Testis (tissue), 3 donors: ENCODE results near the gene SH3RF3. TPM values are rescaled to one million over a fixed set of nuclear protein-coding genes. Genes with fewer than 3 reads are reported as not detected.

Experiments used
- DNase-seq: peaks from one replicate; pipeline ENCODE4 v3.0.0-alpha.2; 2019
- H3K27ac ChIP-seq, 2 donors: fragments of 200-600 bp; sonication (generic); one replicate each; pipeline ENCODE4 v1.5.1; 2019
- H3K27me3 ChIP-seq: fragments of 200-600 bp; sonication (generic); one replicate; pipeline ENCODE4 v1.5.1; 2019
- H3K36me3 ChIP-seq: fragments of 200-600 bp; sonication (generic); one replicate; pipeline ENCODE4 v1.5.1; 2017; ENCODE audit warnings: low read depth; ENCODE audit errors: missing control alignments
- H3K4me1 ChIP-seq: fragments of 200-600 bp; sonication (generic); one replicate; pipeline ENCODE4 v1.5.1; 2019
- H3K4me3 ChIP-seq, 2 donors: fragments of 200-600 bp; sonication (generic); one replicate each; pipeline ENCODE4 v1.5.1; 2017 to 2019
- H3K9me3 ChIP-seq: fragments of 200-600 bp; sonication (generic); one replicate; pipeline ENCODE4 v1.5.1; 2017
- CTCF ChIP-seq, 3 experiments: fragments of 450-650 bp in 2 of 3; fragments of 200-600 bp in 1 of 3; sonication (generic) in 1 of 3; IDR thresholded peaks; one replicate each; pipeline ENCODE4 v1.5.1; 2016 to 2019; ENCODE audit warnings: antibody characterized with exemption in 3 of 3, mild to moderate bottlenecking in 2 of 3, moderate library complexity in 1 of 3
- POLR2A ChIP-seq: fragments of 450-650 bp; IDR thresholded peaks from one replicate; pipeline ENCODE4 v1.6.1; 2017; ENCODE audit warnings: antibody characterized with exemption, mild to moderate bottlenecking, moderate library complexity
- WGBS, 2 donors: methylation state at CpG; one replicate each; pipeline ENCODE4 v1.1.5; 2018; 5-methylcytosine and 5-hydroxymethylcytosine counted together
- intact Hi-C: fragments of 100-400 bp; cut with DNase I; formaldehyde crosslinking; loops from one replicate; pipeline ENCODE4 v1.15.1; 2023; ENCODE audit warnings: low total_unique reads
- polyA plus RNA-seq: library from polyadenylated mRNA; stranded (reverse); fragments of 350-450 nt; fragmentation: Illumina TruSeq; extraction: RNeasy Lipid Tissue Mini Kit (QIAGEN cat#74804); gene quantifications from one replicate; pipeline ENCODE4 v1.2.3, GENCODE V29; 2014; ENCODE audit warnings: low read depth, low replicate concordance; ENCODE audit not compliant: insufficient read depth
- total RNA-seq, 2 donors: library from RNA; depleted of rRNA; stranded (reverse); fragments of >200 nt; gene quantifications; one replicate each; pipeline ENCODE4 v1.2.3, GENCODE V29; 2016

The SH3RF3 gene
- total and polyA plus RNA-seq, 3 donors from 2014 or later = 9.3 to 20.1 (median 16.5) TPM

GRCh38 chr2:109155553-109156451, 26.8 kb downstream of the SH3RF3 start:
- Histone ChIP-seq H3K27ac (no peak overlapping the region), H3K36me3 (no peaks in the 10 kb centered on the region), H3K9me3 (no peaks in the 10 kb centered on the region), H3K4me3 (no peak overlapping the region), H3K27me3 (no peaks in the 10 kb centered on the region), H3K4me1 (no peaks in the 10 kb centered on the region)
- DNase-seq = no peak
- intact Hi-C loops = no loop called here
- TF ChIP-seq CTCF (IDR thresholded peaks at IDR 0.05) (no peak), POLR2A (no peak)
- WGBS, 2 donors = 69 to 71% methylated on average over 11 of the region's 11 CpGs

- no peak overlapping the region for H3K4me3 ChIP-seq
- intact Hi-C loops = no loop called here
- no peaks in the 10 kb centered on the region for H3K27me3 ChIP-seq
- 80 to 88% methylated on average over 1 to 5 of the region's 5 CpGs for WGBS, 2 donors
- no peaks in the 10 kb centered on the region for H3K9me3 ChIP-seq
- no peaks in the 10 kb centered on the region for H3K4me1 ChIP-seq
- H3K36me3 ChIP-seq = no peaks in the 10 kb centered on the region
- H3K27ac ChIP-seq = no peak overlapping the region
- DNase-seq = no peak
- TF ChIP-seq CTCF (IDR thresholded peaks at IDR 0.05) = no peak
- no peak for TF ChIP-seq POLR2A
Measured at GRCh38 chr2:109157563-109158105, 28.6 kb downstream of the SH3RF3 start.

- no peaks in the 10 kb centered on the region for H3K36me3 ChIP-seq
- 72 to 93% methylated on average over 4 to 5 of the region's 5 CpGs for WGBS, 2 donors
Measured at GRCh38 chr2:109158237-109158636, 29.2 kb downstream of the SH3RF3 start.

GRCh38 chr2:109159096-109159495, 30.1 kb downstream of the SH3RF3 start:
- no peak overlapping the region for H3K27ac ChIP-seq
- no peak for DNase-seq
- H3K4me3 ChIP-seq = no peak overlapping the region
- no peak for TF ChIP-seq CTCF (IDR thresholded peaks at IDR 0.05)
- no peak for TF ChIP-seq POLR2A
- no peaks in the 10 kb centered on the region for H3K27me3 ChIP-seq
- intact Hi-C loops = no loop called here
- no peaks in the 10 kb centered on the region for H3K36me3 ChIP-seq
- H3K9me3 ChIP-seq = no peaks in the 10 kb centered on the region
- no peaks in the 10 kb centered on the region for H3K4me1 ChIP-seq
- 95% methylated on average over 11 to 13 of the region's 13 CpGs for WGBS, 2 donors

More at GRCh38 chr2:109158237-109158636, 29.2 kb downstream of the SH3RF3 start:
- Histone ChIP-seq H3K27me3 (no peaks in the 10 kb centered on the region), H3K9me3 (no peaks in the 10 kb centered on the region), H3K4me3 (no peak overlapping the region), H3K4me1 (no peaks in the 10 kb centered on the region), H3K27ac (no peak overlapping the region)
- TF ChIP-seq POLR2A (no peak), CTCF (IDR thresholded peaks at IDR 0.05) (no peak)
- DNase-seq = no peak
- intact Hi-C loops = no loop called here
